NCI-H2196 treated with DMSO at 0.1 percent for 48 hours (cell line): ENCODE measurements around the gene HTR3A.

Source experiments
- DNase-seq: peaks from one replicate; lab custom pipeline; 2025; ENCODE audit not compliant: unreplicated experiment; lab: John Stamatoyannopoulos, UW

HTR3A gene

DNA sequence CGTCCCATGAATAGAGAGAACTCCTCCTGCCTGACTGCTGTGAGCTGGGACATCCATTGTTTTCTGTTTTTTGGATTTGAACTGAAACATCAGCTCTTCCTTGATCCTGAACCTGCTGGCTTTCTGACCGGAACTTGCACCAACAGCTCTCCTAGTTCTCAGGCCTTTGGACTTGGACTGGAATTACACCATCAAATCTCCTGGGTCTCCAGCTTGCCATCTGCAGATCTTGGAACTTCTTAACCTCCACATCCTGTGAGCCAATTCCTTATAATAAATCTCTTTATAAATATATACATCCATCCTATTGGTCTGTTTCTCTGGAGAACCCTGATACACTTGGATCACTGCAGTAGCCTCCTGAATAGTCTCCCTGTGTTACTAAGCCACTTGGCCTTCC lies 42.1 kb downstream of the HTR3A start:
- no peak for DNase-seq

DNA sequence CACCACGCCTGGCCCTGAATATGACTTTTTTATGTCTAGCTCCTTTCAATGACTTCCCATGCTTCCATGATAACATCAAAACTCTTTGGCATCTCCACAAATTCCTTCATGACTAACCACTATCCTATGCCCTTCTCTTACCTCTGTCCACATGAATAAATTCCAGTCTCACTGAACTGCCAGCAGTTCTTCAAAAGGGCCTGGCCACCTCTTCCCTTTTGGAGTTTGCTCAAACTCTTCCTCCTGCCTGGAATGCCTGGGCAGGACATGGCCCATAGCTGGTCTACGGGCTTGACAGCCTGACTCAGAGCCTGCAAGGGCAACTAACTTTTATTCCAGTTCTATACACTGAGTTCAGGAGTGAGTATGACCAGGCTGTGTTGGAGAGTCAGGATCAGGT lies 42.8 kb downstream of the HTR3A start:
- no peak for DNase-seq

DNA sequence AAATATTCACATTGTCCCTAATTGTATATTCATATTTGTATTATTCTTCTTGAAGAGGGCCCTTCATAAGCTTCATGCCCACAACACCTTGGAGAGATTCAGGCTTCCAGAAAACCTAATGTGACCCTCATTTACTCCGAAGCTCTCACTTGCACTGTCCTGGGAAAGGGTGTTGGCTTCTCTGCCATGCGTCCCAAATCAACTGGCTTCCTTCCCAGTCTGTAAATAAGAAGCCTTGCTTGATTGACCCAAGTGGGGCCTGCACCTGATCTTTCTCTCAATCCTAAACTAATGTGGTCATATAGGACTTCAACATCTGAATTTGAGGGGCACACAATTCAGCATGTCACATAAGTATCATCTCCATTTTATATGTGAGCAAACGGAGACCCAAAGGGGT lies 44.1 kb downstream of the HTR3A start:
- DNase-seq, result no peak

DNA sequence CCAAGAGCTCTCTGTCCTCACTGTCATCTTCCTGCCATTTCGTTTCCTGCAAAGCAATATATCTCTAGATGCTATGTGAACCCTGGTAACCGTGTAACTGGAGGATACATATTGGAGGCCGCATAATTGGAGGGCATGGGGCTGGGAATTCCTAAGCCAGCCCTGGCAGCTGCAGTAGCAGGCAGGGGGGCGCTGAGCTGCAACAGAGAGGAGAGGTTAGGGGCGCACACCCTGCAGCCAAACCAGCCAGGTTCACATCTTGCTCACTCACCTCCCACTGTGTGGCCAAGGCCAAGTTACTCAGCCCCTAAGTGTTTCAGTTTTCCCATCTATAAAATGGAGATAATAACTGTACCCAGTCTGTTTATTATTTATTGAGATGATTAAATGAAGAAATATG lies 44.7 kb downstream of the HTR3A start:
- DNase-seq, result no peak

DNA sequence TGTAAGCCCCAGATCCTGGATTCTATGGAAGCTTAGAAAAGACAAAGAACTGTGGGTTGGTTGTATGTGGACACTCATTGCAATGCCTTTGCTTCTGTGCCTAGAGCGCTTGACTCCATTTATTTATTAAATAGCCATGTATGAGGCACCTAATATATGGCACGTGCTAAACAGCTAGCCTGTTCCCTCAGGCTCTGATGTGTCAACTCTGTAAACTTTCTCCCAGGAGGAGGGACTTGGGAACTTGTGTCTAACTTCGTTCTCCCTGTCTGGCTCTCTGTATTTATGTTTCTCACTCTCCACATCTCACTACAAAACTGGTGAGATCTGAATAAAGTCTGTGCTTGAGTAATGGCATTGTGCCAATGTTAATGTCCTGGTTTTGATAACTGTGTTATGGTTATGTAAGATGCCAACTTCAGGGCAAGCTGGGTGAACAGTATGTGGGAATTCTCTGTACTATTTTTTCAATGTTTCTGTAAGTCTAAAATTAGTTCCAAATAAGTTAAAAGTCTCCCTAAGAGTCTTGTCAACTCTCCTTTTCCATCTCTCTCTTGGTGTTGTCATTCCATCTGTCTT lies 50.5 kb downstream of the HTR3A start:
- no peak for DNase-seq

DNA sequence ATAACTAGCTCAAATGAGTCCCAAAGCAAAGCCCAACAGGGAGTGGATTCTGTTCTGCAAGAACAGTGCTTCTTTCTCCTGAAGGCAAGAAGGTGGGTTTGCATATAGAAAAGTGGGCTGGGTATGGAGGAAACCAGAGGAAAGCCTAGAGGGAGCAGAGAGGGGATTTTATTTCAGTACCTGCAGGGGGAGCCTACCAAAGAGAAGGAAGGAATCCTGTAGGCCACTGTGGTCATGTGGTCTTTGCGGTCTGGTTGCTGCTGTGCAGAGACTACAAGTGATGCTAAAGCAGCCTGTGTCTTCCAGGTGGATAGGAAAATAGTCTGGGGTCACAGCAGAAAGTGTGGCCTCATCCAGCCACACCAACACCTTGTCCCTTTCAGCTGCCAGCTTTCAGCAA lies 51.4 kb downstream of the HTR3A start:
- no peak for DNase-seq

DNA sequence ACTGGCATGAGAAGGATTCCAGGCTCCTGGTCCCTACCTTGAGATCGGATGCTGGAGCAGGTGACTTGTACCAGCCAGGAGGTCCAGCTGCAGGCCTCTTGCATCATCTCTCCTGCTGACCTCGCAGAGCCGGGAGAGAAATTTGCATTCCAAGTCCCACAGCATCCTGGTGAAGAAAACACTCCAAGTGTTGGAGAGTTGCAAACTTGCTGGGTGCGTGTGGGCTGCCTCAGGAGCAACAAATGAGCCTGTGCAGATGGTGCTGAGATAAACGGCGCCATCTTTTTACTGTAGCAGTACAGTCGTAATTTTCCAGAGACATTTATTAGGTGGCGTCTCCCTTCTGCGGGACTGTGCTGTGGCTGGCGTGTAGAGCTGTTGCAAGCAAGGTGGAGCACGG lies 52.5 kb downstream of the HTR3A start:
- DNase-seq, result no peak

DNA sequence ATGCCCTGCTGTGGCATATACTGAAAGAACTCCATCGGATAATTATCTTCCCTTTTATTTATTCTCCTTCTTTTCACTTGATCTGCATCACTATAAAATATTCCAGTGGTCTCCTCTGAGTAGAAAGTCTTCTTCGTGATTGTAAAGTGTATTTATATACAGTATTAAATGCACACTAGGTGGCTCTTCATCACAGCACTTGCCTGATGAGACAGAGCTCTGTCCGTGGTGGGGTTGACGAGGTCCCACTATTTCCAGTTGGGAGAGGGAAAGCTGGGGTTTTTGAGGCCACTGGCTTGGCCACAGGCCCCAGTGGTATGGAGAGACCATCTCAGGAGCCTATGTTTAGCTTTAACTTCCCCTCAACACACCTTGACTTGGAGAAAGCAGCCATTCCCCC lies 53.0 kb downstream of the HTR3A start:
- no peak for DNase-seq

DNA sequence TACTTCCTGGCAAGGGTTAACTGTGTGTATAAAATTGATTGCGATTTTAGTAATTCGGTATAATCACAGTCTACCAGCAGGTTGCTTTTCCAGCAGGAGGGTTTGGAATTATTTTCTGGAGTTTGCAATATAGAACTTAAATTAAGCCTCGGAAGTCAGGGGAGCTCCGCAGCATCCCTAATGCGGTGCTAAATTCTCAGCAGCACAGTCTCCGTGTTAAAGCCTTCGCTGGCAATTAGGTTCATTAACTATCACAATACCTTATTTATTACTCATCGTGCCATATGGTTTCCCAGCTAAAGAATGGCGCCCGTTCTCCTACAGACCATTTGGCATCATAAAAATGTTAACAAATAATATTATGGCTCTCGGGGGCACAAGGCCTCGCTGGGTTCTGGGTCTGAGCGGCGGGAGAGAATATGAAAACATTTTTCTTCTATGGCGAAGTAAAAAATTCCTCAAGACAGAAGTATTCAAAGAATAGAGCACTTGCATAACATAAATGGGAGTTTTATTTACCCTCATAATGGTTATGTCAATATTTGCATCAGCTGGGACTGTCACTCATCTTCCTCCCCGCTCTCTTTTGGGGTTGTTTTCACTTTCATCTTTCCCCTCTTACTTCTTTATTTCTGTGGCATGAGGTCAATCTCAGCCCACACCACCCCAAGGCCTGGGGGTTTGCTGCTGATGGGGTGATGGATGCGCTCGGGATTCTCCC lies 56.5 kb downstream of the HTR3A start:
- DNase-seq, result no peak

DNA sequence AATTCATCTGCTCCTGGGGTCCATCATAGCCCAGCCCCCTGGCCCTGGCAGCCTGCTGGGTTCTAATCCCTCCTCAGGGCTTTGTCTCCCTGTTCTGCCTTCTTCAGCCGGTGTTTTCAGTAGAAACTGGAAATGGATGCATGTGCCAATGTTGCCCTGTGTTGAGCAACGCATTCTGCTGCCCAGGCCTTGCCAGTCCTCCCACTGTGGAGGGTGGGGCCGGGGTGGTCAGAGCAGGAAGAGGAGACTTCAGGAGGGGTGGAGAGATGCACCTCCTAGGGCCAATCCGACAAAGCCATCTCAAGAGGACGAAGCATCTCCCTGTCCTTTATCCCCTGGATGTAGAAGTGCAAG lies 57.0 kb downstream of the HTR3A start:
- DNase-seq, result no peak

DNA sequence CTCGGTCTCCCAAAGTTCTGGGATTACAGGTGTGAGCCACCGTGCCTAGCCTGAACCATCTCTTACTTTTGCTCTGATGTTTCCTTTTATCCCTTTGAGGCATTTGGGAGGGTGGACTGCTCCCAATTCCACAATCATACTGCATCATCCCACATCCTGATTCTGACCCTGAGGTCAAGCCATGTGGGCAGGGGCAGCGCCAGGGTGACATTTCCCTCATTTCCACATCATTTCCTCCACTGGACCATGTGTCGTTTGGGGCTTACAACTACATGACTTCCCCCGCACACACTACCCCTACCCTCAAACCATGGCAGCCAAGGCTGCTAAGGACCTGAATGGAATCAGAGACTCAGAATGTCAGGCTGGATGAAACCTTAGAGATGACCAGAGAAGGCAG lies 58.2 kb downstream of the HTR3A start:
- no peak for DNase-seq

DNA sequence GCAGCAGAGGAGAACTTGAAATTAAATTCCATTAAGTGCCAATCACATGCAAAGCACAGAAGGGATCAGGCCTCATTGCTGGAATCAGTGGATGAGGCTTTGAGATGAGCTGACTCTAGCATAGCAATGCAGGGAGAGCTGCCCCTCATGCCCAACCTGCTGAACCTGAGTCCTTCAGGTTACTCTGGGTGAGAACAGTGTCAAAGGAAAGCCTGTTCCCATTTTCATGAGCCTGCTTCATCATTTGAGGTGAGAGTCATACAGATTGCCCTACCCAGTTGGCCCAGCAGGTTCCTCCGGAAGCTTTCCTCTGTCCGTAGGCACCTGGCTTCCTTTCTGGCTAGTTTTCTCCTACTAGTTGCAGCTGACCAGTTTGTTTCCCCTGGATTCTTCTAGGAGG lies 58.7 kb downstream of the HTR3A start:
- DNase-seq, result no peak

DNA sequence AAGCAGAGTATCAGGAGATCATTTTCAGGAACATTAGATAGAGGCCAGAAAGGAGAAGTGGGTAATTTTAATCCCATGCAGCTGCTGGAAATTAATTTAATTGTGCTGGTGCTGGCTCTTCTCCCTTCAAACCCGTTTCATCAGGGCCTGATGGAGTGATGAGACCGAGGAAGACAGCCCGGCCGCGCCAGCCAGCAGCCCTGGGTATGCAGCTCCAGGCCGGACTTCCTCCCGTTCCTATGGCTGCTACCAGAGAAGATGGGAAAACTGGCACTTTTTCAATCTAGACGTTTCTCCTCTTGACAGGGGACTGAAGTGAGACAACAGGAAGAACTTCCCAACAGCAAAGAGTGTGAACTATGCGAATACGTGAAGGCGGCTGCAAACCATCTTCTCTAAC lies 60.0 kb downstream of the HTR3A start:
- DNase-seq, result no peak

DNA sequence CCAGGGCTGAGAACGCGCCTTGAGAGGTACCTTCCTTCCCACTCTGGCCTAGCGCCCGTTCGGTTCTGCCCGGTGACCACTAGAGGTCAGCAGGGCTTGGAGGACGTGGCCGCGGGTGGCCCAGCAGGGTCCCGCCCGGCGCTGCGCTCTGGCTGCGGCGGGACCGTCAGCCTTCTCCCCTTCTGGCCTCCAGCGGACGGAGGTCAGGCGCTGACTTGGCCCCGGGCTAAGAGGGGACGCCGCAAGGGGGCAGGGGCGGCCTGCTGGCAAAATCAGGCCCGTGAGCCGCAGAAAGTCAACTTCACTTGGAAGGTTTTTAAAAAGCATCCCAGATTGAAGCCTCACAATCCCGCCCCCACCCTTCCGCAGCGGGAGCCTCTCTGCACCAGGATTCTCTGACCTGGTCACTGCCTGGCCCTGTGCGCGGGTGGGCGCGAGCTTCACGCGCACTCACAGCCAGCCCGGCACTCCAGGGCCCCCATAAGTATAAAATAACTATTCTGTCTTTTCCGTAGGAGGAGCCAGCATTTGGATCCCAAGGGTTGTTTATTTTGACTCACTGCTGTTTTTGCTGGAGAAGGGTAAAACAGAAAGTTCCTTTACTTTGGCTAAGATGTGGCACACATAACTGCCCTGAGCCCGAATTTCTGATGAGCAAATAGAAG lies 61.4 kb downstream of the HTR3A start:
- DNase-seq, result peak; percentile 59

DNA sequence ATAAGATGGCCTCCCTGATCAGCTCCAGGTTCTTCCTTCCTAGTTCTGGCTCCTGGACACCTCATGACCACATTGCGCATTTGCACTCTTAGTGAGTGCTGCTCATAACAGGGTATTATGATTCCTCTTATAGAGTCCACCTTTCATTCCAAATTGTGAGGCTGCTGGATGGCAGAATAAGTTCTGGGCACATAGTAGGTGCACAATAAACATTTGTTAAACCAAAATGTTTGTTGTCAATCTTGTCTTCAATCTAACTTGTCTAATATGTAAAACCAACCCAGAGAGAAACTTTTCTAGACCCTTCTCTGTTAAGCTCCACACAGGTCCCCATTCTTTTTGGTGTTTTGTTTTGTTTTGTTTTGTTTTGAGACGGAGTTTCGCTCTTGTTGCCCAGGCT lies 62.0 kb downstream of the HTR3A start:
- no peak for DNase-seq

DNA sequence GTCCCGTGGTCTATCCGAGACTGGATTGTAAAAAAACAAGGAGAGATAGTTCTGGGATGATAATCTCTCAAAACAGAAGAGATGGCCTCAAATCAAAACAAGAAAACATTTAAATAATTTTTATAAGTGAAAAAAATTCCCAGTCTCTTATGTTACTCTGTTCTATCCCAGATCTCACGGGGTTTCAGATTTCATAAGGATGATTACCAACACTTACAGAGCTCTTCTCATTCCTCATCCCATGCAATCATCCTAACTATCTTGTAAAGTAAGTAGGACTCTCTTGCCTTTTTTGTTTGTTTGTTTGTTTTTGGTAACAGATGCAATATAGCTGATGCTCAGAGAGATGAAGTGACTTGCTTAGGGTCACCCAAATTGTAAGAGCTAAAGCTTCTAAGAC lies 64.6 kb downstream of the HTR3A start:
- no peak for DNase-seq
